ENCODE data around the gene NPIPB8. TPM values are rescaled to one million over a fixed set of nuclear protein-coding genes. Genes with fewer than 3 reads are reported as not detected.
"Not testable (repeated sequence)": the region's sequence is repeated elsewhere in the genome, so short reads cannot be mapped to it uniquely, and the experiment has no call there.

The NPIPB8 gene
- total RNA-seq, 1 donor from 2014 or later = not detected

DNA sequence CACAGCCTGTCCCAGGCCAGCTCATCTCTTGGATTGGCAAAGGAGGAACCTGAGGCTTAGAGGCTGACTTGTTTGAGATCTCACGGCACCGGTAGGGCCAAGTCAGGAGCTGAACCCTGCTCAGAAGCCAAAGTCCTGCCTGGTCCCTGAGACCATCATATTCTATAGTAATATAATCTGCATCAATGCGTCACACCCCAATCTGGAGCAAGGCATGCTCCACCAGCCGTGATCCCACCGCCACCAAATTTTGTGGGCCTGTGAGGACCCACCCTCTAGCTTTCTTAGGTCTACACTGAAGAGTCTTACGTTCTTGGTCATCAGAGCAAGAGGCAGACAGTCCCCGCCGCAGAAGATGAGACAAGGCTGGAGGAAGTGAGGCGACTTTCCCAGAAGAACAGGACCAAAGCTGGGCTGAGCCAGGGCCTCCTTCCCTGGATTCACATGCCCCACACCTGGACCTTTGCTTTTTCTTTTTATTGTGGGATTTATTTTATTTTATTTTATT lies 30.7 kb upstream of the NPIPB8 start:
- DNase-seq (ENCODE audit: low spot score) = no peak

DNA sequence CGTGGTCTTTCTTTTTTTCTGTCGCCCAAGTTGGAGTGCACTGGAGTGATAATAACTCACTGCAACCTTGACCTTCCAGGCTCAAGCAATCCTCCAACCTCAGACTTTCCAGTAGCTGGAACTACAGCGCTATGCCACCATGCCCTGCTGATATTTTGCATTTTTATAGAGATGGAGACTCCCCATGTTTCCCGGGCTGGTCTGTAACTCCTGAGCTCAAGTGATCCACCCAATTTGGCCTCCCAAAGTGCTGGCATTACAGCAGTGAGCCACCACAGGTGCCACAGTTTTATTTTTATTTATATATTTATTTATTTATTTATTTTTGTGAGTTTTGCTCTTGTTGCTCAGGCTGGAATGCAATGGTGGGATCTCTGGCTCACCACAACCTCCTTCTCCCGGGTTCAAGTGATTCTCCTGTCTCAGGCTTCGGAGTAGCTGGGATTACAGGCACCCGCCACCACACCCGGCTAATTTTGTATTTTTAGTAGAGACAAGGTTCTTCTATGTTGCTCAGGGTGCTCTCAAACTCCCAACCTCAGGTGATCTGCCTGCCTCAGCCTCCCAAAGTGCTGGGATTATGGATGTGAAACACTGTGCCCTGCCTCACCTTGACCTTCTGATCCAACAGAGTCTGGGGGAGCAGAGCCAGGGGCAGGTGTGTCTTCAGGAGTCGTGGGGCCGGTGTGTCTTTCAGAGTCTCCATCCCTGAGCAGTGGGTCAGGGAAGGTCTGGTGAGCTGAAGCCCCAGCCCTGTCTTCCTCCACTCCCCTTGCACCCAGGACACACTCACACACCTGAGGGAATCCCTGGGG lies 30.0 kb upstream of the NPIPB8 start:
- DNase-seq (ENCODE audit: low spot score) = not testable (repeated sequence)

DNA sequence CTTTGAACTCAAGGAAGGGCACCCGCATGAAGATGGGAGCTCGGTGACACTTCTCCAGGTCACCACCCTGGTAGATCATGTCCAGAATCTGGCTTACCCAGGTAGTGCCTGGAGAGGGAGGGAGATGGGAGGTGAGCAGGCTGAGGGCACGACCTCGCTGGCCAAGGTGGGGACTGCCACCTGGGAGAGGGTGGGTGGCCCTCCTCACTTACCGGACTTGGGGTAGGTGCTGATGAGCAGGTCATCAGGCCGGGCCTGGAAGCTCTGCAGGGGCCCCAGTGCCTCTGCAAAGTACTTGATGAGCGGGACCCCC lies 29.4 kb upstream of the NPIPB8 start:
- DNase-seq (ENCODE audit: low spot score) = not testable (repeated sequence)

DNA sequence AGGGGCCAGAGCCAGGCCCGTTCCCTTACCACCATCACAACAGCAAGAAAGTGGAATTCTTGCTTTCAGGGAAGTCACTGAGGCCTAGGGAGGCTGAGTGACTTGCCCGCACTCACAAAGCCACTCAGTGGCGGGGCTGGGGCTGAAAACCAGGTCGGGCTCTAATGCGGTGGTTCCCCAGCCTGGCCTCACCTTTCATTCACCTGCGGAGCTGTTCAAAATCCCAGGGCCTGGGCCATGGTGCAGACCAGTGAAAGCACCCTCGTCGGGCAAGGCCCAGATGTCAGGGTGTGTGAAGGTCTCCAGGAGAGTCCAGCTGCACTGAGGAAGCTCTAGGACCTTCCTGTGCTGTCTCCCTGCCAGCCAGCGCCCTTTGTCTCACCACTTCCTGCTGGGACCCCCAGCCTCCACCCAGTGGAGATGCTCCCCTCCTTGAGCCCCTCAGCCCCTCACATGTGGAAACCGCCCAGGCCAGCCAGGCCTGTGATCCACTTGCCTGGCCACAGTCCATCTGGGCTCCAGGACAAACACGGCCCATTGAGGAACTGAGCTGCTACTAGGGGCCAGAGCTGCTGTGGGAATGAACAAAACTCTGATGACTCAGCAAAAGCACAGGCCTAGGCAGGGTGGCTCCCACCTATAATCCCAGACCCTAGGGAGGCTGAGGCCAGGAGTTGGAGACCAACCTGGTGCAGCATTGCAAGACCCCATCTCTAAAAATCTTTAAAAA lies 28.8 kb upstream of the NPIPB8 start:
- not testable (repeated sequence) for DNase-seq (ENCODE audit: low spot score)

DNA sequence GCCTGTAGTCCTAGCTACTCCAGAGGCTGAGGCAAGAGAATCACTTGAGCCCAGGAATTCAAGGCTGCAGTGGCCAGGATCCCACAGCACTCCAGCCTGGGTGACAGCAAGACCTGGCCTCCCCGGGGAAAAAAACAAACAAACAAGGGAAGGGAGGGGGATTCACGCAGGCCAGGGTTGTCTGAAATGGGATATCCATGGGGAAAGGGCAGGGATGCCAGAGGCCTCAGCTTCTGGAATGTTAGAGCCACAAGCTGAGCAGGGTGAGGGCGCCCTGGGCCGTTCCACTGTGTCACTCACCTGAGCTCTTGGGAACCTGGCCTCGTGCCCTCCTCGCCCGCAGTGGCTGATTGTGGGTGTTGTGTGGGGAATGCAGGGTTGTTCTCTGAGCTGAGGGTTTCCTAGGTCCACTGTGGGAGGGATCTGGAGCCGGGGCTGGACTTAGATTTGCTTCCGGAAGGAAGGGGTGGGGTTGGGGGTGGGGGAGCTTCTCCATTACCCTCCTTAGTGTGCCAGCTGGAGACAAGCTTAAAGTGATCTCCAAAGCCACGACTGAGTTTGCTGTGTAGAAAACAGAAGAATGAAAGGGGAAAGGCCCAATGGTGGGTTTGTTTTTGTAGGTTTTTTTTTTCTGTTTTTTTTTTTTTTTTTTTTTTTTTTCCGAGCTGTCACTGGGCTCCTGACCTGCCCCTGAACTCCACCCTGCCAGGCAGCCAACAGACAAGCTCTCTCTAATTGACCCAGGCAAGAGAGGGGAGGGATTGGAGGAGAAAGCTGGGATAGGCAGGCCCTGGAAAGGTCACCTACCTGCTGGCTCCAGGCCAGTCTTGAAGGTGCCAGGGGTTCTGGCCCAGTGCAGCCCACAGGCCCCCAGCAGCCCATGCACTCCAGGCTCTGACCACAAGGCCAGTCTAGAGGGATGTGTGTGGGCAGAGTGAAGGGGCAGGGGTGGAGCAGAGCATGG lies 28.0 kb upstream of the NPIPB8 start, which contains the start of gene SULT1A1:
TSS of gene SULT1A1 (minus strand) at position 414 of the 964 bp plus-strand sequence. CDS start 1,189 bp downstream, outside the sequence.
- peak; percentile 46 for DNase-seq (ENCODE audit: low spot score)

DNA sequence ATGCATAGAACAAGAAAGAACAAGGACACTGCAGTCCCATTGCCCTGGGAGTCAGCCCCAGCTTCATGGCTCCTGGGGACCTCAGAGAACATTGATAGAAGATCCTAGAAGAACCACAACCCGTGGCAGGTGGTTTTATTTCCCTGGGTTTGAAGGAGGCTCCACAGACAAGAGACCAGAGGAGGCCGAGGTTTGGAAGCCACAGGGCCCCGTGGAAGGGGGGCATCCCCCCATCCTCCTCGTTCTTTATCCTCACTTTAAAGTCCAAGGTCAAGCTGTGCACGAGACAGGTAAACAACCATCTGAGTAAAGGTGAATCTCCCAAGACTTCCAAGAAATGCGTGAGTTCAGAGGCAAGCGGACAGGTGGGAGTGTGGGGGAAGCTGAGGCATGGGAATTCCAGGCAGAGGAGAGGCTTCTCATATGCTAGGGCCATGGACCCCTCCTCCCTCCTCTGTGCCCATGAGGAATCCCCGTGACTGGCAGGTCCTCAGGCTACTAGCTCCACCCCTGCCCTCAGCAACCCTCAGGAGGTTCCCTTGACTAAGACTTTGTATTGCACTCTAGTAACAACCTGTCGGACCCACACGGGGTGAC lies 27.2 kb upstream of the NPIPB8 start:
- DNase-seq (ENCODE audit: low spot score) = no peak

DNA sequence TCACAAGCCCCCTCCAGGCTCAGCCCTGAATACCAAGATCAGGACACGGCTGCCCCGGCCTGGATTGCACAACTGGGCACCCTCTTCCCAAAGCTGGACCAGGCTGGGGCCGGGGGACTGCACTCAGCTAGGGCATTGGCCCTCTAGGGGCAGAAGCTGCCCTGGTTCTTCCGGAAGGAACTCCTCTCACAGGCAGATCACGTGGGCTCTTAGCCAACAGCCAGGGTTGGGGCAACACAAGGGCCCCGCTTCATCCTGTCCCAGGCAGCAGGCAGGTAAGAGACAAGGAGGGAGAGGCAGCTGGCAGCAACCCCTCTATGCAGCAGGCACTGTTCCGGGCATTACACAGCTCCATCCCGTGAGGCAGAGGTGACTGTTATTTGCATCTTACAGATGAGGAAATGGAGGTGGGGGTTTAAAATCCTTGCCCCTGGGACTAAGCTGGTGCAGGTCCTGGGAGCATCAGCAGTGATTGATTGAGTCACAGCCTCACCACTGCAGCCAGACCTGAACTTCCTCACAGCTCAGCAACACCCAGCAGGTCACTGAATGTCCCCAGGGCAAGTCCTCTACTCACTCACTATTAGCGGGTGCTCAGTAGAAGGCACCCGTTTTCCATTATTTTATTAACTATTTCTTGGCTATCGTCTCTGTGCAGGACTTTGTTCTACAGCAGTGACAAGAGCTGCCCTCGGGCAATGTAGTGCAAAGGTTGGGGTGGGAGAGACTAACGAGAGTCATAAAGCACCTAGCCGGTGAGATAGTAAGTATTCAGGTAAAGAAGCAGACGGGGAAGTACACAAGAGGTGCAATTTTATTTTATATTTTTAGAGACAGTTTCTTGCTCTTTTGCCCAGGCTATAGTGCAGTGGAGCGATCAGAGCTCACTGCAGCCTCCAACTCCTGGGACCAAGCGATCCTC lies 25.2 kb upstream of the NPIPB8 start:
- DNase-seq (ENCODE audit: low spot score) = not testable (repeated sequence)

DNA sequence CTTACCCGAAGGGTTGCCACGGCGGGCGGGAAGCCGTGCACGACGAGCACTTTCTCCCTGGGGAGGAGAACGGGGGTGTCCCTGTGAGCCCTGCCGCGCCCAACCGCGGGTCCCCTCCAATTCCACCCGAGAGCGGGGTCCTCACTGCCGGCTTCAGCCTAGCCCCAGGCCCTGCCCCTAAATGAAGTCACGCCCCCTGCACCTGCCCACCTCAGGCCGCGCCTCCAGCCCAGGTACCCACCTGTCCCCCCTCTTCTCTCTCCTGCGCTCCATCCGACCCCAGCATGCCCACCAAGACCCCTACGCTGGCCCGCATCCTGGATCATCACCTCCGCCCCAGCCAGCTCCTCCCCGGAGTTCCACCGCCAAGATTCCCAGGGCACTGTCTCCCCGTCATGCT lies 24.0 kb upstream of the NPIPB8 start:
- not testable (repeated sequence) for DNase-seq (ENCODE audit: low spot score)

DNA sequence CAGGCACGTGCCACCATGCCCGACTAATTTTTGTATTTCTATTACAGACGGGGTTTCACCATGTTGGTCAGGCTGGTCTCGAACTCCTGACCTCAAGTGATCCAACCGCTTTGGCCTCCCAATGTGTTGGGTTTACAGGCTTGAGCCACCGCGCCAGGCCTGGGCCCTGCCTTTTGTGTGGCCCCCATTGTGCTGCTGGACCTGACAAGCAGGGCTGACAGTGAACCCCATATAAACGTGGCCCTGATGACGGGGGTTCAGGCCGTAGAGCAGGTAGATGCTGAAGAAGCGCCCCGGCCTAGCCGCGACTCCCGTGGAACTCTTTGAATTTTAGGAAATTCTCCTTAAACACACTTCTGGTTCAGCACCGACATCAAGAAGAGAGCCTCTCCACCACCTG lies 23.3 kb upstream of the NPIPB8 start:
- not testable (repeated sequence) for DNase-seq (ENCODE audit: low spot score)

DNA sequence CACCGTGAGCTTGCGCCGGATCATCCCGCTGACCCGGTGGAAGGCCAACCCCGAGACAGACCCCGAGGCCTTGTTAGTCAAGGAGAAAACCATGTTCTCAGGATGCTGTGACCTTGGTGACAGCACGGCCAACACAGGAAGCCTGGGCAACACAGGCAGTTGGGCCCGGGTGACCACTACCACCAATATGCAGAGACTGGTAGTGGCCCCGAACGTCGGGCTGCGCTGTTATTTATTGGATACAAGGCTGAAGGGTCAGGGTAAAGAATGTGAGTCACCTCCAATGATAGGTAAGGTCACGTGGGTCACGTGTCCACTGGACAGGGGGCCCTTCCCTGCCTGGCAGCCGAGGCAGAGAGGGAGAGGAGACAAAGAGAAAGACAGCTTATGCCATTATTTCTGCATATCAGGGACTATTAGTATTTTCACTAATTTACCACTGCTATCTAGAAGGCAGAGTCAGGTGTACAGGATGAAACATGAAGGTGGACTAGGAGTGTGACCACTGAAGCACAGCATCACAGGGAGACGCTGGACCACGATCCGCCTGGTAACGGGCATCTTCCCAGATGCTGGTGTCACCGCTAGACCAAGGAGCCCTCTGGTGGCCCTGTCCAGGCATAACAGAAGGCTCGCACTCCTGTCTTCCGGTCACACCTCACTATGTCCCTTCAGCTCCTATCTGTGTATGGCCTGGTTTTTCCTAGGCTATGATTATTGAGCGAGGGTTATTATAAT lies 22.2 kb upstream of the NPIPB8 start:
- DNase-seq (ENCODE audit: low spot score) = peak; percentile 65

DNA sequence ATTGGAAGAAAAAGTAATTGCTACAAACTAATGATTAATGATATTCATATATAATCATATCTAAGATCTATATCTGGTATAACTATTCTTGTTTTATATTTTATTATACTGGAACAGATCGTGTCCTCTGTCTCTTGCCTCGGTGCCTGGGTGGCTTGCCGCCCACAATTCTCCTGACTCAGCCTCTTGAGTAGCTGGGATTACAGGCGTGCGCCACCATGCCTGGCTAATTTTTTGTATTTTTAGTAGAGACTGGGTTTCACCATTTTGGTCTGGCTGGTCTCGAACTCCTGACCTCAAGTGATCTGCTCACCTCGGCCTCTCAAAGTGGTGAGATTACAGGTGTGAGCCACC lies 21.7 kb upstream of the NPIPB8 start:
- DNase-seq (ENCODE audit: low spot score) = not testable (repeated sequence)

DNA sequence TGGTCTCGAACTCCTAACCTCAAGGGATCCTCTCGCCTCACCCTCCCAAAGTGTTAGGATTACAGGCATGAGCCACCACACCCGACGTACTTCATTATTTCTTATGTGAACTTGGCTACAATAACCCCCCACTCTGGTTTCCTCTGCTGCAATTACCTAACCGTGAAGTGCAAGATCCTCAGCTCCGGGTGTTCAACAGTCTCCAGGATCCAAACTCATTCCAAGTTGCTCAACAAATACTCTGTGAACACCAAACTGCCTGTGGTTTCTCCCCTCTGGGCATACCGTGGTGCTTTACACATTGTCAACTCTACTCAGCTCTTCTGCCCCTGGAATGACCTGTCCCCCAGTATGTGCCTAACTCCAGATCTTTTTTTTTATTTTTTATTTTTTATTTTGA lies 21.2 kb upstream of the NPIPB8 start:
- no peak for DNase-seq (ENCODE audit: low spot score)

DNA sequence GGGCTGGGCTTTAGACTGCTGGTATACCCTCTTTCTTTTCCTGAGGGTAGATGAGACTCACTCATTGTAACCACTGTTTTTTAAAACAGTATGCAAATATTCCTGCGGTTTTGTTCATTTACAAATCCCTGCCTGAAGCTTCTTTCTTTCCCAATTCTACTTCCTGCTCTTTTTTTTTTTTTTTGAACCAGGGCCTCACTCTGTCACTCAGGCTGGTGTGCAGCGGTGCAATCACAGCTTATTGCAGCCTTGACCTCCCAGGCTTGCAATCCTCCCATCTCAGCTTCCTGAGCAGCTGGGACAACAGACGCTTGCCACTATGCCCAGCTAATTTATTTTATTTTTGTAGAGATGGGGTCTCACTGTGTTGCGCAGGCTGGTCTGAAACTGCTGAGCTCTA lies 20.0 kb upstream of the NPIPB8 start:
- no peak for DNase-seq (ENCODE audit: low spot score)

DNA sequence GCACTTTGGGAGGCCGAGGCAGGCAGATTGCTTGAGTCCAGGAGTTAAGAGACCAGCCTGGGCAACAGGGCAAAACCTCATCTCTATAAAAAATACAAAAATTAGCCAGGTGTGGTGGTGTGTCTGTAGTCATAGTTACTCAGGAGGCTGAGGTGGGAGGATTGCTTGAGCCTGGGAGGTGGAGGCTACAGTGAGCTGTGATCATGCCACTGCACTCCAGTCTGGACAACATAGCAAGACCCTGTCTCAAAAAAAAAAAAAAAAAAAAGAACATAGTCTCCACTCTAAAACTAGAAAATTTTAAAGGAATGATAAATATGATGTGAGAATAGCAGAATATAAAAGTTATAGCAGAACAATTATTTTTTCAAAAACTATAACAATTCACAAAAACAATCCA lies 17.5 kb upstream of the NPIPB8 start:
- not testable (repeated sequence) for DNase-seq (ENCODE audit: low spot score)

DNA sequence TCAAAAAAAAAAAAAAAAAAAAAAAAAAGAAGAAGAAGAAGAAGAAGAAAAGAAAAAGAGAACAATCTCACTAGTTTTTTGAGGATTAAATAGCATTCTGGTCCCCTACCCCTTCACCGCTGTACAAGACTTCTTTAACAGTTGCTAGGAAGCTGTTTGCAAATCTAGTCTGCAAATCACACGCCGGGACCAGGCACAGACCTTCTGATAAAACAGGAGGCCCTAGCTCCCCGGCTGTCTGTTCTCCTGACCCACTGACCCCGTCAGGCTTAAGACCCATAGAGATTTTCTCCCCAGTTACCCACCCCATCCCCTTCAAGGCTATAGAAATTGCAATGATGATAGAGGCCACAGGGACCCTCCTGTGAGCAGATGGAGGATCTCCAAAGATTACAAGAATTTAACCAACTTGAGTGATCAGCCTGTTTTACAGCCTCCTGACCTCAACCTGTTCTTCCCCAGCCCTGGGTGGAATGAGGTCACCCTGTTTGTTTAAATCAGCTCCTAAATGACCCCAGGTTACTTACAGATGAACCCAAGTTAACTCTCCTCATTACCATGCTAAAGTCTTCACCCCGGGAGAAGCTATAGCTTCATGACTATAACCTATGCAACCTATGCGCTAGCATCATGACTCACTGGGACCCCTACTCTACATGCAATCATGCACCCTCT lies 16.2 kb upstream of the NPIPB8 start:
- DNase-seq (ENCODE audit: low spot score) = no peak

DNA sequence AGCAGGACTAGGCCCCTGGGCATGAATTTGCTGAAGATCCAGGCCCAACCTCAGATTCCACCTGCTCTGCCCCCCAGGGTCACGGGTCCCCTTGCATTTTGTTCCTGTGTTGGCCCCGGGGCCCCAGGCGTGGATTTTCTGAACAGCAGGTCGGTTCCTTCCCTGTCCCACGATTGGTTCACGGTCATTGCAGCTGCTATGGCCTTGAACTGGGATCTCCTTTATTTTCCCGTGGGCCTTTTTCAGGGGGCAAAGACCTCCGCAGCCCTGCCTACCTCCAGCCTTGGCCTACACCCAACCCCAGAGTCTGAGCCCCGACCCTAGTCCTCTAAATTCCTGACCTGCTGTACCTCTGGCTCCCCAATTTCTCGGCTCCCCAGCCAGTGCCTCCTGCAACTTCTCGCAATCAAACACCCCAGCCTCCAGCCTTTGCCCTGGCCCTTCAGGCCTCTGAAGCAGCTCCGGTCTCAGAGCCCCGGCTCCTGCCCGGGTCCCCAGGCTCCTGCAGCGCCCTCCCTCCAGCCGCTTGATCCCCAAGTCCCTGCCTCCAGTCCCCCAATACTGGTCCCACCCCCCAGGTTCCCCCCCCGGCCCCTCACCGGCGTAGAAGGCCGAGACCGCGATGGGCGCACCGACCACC lies 15.2 kb upstream of the NPIPB8 start:
- DNase-seq (ENCODE audit: low spot score) = not testable (repeated sequence)

DNA sequence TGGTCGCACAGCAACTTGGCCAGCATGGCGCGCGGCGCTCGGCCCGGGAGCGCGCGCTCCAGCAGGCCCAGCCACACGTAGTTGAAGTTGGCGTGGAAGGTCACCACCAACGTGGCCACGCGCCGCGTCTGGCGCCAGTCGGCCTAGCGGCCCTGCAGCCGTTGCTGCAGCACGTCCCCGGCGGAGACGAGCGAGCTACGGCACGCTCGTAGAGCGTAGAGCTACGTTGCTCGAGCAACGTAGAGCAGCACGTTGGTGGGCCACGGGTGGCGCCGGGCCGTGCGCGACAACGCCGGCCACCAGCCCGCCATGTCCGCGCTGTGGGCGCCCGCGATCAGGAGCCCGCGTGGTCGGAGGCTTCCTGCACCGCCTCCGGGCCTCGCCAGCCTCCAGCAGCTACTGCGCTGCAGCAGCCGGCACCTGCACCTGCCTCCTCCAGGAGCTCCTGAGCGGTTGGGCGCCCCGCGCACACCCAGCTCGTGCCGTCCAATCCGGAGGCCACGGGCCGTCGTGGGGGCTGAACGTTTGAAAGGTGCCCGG lies 14.6 kb upstream of the NPIPB8 start:
- DNase-seq (ENCODE audit: low spot score) = no peak

DNA sequence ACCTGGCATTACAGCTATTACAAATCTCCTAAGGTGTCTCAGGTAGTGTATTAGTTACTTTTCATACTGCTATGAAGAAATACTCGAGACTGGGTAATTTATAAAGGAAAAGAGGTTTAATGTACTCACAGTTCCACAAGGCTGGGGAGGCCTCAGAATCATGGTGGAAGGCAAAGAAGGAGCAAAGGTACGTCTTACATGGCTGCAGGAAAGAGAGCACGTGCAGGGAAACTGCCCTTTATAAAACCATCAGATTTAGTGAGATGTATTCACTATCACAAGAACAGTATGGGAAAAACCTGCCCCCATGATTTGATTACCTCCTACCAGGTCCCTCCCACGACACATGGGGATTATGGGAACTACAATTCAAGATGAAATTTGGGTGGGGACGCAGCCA lies 7.0 kb upstream of the NPIPB8 start:
- DNase-seq (ENCODE audit: low spot score) = not testable (repeated sequence)

All from mucosa of gallbladder (tissue), 1 donor.